OCI-LY3 (cell line): ENCODE results near the gene SLF1.
"Not testable (repeated sequence)": the region's sequence is repeated elsewhere in the genome, so short reads cannot be mapped to it uniquely, and the experiment has no call there.

Experiments used
- H2AFZ ChIP-seq: fragments of 200-600, 300-600 bp; shearing (Covaris generic); 2 replicates; pipeline ENCODE4 v1.6.0; 2014; ENCODE audit warnings: antibody characterized with exemption, low read depth, low read length
- H3K27ac ChIP-seq: fragments of 200-600, 300-600 bp; sonication (generic); 2 replicates; pipeline ENCODE4 v1.5.1; 2014; ENCODE audit warnings: mild to moderate bottlenecking, low read length, moderate library complexity, mixed read lengths
- H3K27me3 ChIP-seq: fragments of 200-600, 300-600 bp; sonication (generic); 2 replicates; pipeline ENCODE4 v1.6.1; 2014; ENCODE audit warnings: low read depth, low read length, mixed read lengths
- H3K36me3 ChIP-seq: fragments of 200-600, 300-600 bp; sonication (generic); replicated peaks from 2 replicates; pipeline ENCODE3; 2014; ENCODE audit warnings: low read depth, low read length, mixed read lengths
- H3K4me1 ChIP-seq: fragments of 300-600, 200-600 bp; sonication (generic); 2 replicates; pipeline ENCODE4 v1.6.1; 2014; ENCODE audit warnings: low read length, mixed read lengths
- H3K4me2 ChIP-seq: fragments of 200-600, 300-600 bp; sonication (generic); 2 replicates; pipeline ENCODE4 v1.6.1; 2014; ENCODE audit warnings: low read length, mixed read lengths
- H3K4me3 ChIP-seq: fragments of 300-600, 200-600 bp; sonication (generic); 2 replicates; pipeline ENCODE4 v1.5.1; 2014; ENCODE audit warnings: antibody characterized with exemption, mild to moderate bottlenecking, low read length, moderate library complexity
- H3K79me2 ChIP-seq: fragments of 300-600, 200-600 bp; shearing (Covaris generic); 2 replicates; pipeline ENCODE4 v1.6.1; 2014; ENCODE audit warnings: mild to moderate bottlenecking, low read length, mixed read lengths
- H3K9ac ChIP-seq: fragments of 300-600, 200-600 bp; shearing (Covaris generic); 2 replicates; pipeline ENCODE4 v1.6.0; 2014; ENCODE audit warnings: mild to moderate bottlenecking, low read length, moderate library complexity
- H3K9me3 ChIP-seq: fragments of 200-600, 300-600 bp; shearing (Covaris generic); 2 replicates; pipeline ENCODE4 v1.6.1; 2014; ENCODE audit warnings: low read length, mixed read lengths; ENCODE audit not compliant: insufficient read depth
- H4K20me1 ChIP-seq: fragments of 200-600, 300-600 bp; sonication (generic); 2 replicates; pipeline ENCODE4 v1.6.1; 2016; ENCODE audit warnings: low read length, mixed read lengths; ENCODE audit not compliant: insufficient read depth
- CTCF ChIP-seq: fragments of 200-600, 300-600 bp; sonication (generic); IDR thresholded peaks from 2 replicates; pipeline ENCODE4 v1.5.1; 2014; ENCODE audit warnings: antibody characterized with exemption, low read length, low read depth
- EZH2phosphoT487 ChIP-seq: fragments of 200-600 bp; shearing (Covaris generic); IDR thresholded peaks from 2 replicates; pipeline ENCODE4 v1.6.1; 2018; ENCODE audit warnings: antibody characterized with exemption, mixed run types, low read depth

Gene SLF1

GRCh38 chr5:94618493-94619328, at the start of gene SLF1, which contains the start of gene KIAA0825:
Gene SLF1 (plus strand): TSS chr5:94618669. CDS start chr5:94628811, 10,142 bp downstream.
Gene KIAA0825 (minus strand): TSS chr5:94618604. CDS start chr5:94537126, 81,478 bp downstream.
- Histone ChIP-seq H3K36me3 (no peaks in the 10 kb centered on the region), H3K27me3 (no peaks in the 10 kb centered on the region), H3K27ac (peak within 1 kb of the TSS; percentile 55), H3K4me2 (peak within 1 kb of the TSS; percentile 91), H2AFZ (peak within 1 kb of the TSS; percentile 97), H3K9me3 (no peaks in the 10 kb centered on the region), H3K9ac (peak within 1 kb of the TSS; percentile 66), H3K4me3 (peak within 1 kb of the TSS; percentile 95), H3K79me2 (peaks cover 31% of the 10 kb centered on the region), H3K4me1 (peaks cover 6% of the 10 kb centered on the region), H4K20me1 (peaks cover 2% of the 10 kb centered on the region)
- TF ChIP-seq EZH2phosphoT487: no peak
- no peak for TF ChIP-seq CTCF

- no peaks in the 10 kb centered on the region for H3K4me1 ChIP-seq
- H3K79me2 ChIP-seq: no peaks in the 10 kb centered on the region
- TF ChIP-seq EZH2phosphoT487: no peak
- no peak for TF ChIP-seq CTCF
- no peak overlapping the region for H3K4me3 ChIP-seq
- H4K20me1 ChIP-seq: no peaks in the 10 kb centered on the region
- no peaks in the 10 kb centered on the region for H3K9me3 ChIP-seq
- no peak overlapping the region for H3K27ac ChIP-seq
- H3K36me3 ChIP-seq: no peaks in the 10 kb centered on the region
- H3K4me2 ChIP-seq: no peak overlapping the region
- H2AFZ ChIP-seq: no peak overlapping the region
- H3K9ac ChIP-seq: no peak overlapping the region
- no peaks in the 10 kb centered on the region for H3K27me3 ChIP-seq
Observed at GRCh38 chr5:94571415-94571814, 47.1 kb upstream of the SLF1 start.

- not testable (repeated sequence) for H3K9ac ChIP-seq, H3K27ac ChIP-seq, H3K4me2 ChIP-seq
Observed at GRCh38 chr5:94573349-94573748, 45.1 kb upstream of the SLF1 start.

GRCh38 chr5:94575196-94575595, 43.3 kb upstream of the SLF1 start:
- H2AFZ ChIP-seq: no peak overlapping the region
- H3K9me3 ChIP-seq: no peaks in the 10 kb centered on the region
- no peak overlapping the region for H3K9ac ChIP-seq
- no peaks in the 10 kb centered on the region for H3K36me3 ChIP-seq
- H3K4me1 ChIP-seq: no peaks in the 10 kb centered on the region
- no peak overlapping the region for H3K27ac ChIP-seq
- H3K27me3 ChIP-seq: no peaks in the 10 kb centered on the region
- H4K20me1 ChIP-seq: no peaks in the 10 kb centered on the region
- no peak overlapping the region for H3K4me2 ChIP-seq
- H3K79me2 ChIP-seq: no peaks in the 10 kb centered on the region
- no peak overlapping the region for H3K4me3 ChIP-seq
- TF ChIP-seq CTCF: no peak
- TF ChIP-seq EZH2phosphoT487: no peak

More at GRCh38 chr5:94573349-94573748, 45.1 kb upstream of the SLF1 start:
- not testable (repeated sequence) for H3K9me3 ChIP-seq, H4K20me1 ChIP-seq, H3K36me3 ChIP-seq, H3K27me3 ChIP-seq, H2AFZ ChIP-seq, H3K4me1 ChIP-seq, H3K79me2 ChIP-seq, H3K4me3 ChIP-seq
